Stimulated activated CD8-positive, alpha-beta memory T cell treated with anti-CD3 and anti-CD28 coated beads, Interleukin-12 subunit alpha, Interleukin-12 subunit beta, amount 100 ng/mL, for 1 hour (primary cell): Measurements from ENCODE around the gene RIPOR3.
"Not testable (repeated sequence)": the region's sequence is repeated elsewhere in the genome, so short reads cannot be mapped to it uniquely, and the experiment has no call there.

Experiments used
- DNase-seq: peaks from one replicate; pipeline ENCODE4 v3.0.0-alpha.2; 2020; ENCODE audit warnings: low read depth

RIPOR3 gene

DNA sequence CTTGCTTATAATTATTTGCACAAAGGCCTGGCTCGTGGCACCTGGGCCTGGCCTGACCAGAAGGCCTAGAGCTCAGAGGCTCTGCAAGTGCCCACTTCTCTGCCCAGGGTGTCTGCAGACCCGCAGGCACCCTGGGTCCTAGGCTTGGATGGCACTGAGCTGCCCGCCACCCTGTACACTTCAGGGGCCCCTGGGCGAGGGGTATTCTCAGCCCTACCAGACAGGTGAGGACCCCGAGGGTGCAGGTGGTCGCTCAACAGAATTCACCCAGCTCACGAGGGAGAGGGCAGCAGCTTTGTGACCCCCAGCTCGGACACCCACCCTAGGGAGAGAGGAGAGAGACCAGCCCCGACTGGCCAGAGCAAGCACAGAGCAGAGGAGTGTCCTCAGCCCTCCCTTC lies 83.9 kb downstream of the RIPOR3 start:
- no peak for DNase-seq

DNA sequence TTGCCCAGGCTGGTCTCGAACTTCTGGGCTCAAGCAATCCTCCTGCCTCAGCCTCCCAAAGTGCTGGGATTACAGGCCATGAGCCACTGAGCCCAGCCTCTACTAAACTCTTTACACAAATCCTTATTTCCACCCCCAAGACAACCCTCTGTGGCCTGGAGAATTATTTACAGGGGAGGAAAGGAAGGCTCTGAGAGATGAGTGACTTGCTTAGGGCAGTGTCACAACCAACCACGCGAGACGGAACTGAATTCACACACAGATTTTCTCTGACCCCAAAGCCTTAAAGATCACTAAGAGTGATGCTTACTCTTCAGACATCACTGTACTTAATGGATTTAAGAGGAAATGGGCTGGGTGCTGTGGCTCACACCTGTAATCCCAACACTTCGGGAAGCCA lies 86.2 kb downstream of the RIPOR3 start:
- no peak for DNase-seq

DNA sequence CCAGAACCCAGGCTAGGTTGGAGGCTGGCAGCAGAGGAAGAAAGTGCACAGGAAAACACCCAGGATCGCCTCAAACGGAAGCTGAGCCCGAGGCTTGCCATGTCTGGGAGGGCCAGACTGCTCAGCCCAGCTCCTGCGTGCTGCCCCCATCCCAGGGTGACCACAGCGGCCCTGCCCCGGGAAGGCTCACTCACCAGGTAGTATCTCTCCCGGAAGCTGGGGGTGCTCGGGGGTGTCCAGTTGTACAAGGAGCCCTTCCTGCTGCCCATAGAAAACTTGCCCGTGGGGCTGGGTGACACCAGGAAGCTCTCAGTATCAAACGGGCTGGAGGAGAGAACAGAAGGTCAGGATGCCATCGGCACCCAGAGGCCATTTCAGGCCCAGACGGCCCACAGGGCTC lies 86.9 kb downstream of the RIPOR3 start:
- no peak for DNase-seq

DNA sequence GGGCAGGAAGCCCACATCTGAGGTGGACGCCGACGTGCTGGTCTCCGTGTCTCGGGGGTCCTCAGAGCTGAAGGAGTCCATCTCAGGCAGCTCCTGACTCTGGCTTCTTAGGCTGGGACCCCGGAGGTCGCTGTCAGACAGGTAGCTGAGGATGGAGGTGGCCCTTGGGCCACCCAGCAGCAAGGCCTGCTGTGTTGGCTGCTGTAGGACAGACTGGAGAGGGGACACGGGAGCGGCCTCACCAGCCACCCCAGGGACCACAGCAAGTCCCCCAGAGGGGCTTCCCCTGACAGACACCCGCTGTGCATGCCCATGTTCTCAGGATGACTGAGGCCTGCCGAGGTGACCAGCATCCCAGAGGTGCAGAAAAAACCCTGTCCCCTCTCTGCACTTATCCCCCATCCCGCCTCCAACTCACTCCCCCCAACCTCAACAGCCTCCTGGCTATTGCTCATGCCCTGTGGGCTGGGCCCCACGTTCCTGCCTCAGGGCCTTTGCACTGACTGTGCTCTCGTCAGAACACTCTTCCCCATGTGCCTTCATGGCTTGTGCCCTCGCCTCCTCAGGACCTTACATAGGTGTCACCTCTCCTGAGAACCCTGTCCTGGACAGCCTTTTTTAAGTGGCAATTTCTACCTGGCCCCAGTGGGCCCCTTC lies 88.8 kb downstream of the RIPOR3 start:
- no peak for DNase-seq

DNA sequence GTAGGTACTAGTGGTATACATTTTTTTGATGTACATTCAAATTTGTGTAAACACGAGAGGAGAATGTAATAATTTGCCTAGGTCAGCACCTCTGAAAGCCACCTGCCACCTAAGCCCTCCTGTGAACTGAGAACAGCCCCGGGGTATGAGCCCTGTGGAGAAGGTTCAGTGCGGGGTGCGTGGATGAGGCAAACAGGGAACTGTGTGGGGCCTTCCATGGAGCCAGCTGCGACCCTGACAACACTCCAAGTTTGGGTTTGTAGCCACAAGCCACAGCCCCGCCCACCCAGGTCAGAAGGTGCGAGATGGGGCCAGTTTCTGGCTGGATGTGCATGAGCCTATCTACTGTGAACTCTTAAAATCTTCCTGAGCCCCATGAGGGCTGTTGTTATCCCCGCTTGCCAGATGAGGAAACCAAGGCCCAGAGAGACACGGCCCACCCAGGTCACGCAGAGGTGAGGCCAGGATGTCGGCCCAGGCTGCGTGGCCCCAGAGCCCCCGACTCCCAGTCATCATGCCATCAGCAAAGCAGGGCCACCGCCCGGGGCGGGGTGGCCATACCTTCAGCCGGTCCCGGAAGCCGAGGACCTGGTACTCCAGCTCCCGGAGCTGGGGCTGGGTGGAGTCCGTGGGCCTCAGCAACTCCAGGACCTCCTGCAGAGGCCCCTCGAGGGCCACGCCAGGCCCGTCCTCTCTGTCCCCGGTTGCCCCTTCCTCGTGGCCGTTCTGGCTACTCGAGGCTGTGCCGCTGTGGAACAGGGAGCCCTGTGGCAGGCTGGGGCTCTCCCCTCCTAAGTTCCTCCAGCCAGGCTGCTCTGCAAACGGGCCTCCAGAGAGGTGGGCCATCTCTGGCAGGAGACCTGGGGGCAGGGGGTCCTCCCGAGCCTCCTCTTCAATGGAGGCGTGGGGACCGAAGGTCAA lies 89.6 kb downstream of the RIPOR3 start:
- no peak for DNase-seq

DNA sequence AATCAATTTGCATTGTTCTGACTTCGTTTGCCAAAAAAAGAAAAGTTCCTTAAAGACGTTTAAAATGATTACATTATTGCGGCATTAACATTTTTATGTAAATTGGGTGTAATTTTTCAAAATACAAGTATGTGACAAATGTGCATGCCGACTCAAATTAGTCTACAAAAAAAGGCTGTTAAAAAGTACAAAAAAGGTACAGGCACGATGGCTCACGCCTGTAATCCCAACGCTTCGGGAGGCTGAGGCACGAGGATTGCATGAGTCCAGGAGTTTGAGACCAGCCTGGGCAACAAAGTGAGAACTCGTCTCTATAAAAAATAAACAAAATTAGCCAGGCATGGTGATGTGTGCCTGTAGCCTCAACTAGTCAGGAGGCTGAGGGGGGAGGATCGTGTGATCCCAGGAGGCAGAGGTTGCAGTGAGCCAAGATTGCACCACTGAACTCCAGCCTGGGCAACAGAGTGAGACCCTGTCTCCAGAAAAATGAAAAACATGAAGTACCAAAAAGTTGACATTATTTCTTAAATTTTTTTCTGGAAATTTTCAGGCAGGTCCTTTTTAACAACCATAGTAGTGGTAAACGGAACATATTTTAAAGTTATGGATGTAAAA lies 91.0 kb downstream of the RIPOR3 start:
- no peak for DNase-seq

DNA sequence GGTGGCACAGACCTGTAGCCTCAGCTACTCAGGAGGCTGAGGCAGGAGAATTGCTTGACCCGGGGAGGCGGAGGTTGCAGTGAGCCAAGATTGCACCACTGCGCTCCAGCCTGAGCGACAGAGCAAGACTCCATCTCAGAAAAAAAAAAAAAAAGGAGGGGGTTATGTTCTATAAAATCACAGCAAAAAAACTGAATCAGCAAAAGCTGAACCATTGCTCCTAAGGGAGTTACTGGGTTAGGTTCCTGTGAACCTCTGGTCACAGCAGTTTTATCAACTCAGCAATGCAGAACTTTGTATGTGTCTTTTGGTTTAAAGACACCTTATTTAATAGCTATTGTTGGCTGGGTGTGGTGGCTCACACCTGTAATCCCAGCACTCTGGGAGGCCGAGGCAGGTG lies 92.6 kb downstream of the RIPOR3 start:
- DNase-seq = not testable (repeated sequence)

DNA sequence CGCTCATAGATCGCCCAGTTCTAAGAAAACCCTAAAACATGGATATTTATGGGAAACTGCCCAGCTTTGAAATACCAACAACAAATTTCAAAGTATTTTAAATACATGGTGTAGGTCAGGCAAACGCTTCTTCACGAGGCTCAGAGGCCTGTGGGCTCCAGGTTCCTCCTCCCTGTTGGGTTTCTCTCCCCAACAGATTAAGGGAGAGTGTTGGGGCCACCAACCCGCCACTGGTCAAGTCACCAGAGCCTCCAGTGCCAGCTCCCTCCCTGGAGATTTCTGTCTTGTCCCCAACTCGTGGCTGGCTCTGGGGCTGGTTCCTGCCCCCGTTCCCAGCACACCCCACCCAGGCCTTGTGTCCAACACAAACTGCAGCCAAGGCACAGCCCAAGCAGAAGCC lies 93.3 kb downstream of the RIPOR3 start:
- no peak for DNase-seq

DNA sequence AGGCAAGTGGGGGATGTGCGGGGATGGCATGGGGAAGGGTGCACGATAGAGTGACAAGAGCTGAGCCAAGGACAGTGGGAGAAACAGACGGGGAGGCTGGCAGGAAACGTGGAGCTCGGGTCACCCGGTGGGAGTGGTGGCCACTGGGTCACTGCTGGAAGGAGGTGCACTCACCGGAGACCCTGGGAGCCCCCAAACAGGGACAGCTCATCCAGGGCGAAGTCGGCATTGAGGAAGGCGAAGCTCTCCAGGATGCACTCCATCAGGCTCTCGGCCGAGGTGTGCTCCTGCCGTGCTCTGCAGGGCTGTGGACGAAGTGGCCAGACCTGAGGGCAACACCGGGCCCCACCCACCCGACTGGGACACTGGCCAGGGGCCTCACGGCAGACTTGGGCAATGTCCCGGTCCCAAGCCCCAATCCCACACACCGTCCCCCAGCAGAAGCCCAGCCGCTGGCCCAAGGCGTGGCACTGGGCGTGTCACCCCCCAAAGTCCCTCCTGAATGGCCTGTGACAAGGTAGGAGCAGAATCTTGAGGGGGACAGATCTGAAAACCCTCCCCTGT lies 93.9 kb downstream of the RIPOR3 start:
- DNase-seq = no peak

DNA sequence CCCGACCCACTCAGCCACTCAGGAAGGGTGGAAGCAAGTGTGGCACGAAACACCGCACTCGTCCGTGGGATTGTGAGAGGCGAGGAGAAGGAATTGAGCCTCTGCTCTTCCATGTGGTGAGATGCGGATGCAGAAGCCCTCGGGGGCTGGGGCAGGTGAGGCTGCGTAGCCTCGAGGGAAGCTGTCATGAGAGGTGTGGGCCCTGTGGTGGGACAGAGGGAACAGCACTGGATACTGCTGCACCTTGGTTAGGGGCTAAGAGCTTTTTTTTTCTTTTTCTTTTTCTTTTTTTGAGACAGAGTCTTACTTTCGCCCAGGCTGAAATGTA lies 94.7 kb downstream of the RIPOR3 start:
- no peak for DNase-seq

DNA sequence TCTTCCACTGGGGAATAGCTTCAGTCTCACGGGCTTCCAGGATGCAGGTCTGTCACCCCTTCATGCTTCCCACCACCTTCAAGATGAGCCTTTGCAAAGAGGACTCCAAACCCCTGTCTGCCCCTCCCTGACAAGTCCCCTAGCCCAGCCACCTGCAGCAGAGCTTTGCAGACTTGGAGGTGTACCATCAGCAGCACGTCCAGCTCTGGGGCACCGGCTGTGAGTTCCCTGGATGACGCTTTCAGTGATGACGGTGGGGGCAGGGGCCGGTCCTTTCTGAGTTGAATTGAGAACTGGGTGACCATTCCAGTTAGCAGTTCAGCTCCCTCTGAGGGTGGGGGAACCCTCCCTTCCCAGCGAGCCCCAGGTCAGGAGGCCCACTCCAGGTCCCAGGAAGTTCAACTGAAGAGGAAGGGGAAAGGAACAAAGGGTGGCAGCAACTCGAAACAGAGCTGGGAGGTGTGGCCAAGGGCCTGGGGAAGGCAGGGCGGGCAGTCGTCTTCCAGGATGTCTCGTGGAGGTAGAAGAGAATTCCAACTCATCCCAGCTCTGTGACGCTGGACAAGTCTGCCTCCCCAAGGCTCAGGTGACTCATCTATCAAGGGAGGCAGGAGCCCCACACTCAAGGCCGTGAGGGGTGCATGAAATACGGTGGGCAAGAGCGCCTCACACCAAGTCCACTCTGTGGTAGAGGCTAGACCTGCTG lies 95.2 kb downstream of the RIPOR3 start:
- DNase-seq = no peak

DNA sequence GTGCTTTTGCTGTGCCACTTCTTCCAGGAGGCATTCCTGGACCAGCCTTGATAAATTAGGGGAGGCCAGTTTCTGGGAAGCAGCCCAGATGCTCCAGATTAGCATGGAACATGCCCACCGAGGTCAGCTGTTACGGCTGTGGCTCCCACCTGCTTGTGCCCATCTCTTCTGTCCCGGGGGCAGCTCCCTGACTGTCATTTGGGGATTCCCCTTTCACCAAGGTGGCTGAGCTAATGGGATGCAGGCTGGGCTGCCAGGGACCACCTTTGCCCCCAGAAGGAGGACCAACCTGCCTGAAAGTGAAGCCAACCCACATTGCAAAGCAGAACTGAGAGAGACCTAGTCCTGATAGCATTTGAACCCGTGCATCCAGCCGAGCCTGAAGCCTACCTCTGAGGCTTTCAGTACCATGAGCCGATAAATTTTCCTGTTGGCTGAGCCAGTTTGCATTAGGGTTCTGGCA lies 95.9 kb downstream of the RIPOR3 start:
- DNase-seq = no peak

DNA sequence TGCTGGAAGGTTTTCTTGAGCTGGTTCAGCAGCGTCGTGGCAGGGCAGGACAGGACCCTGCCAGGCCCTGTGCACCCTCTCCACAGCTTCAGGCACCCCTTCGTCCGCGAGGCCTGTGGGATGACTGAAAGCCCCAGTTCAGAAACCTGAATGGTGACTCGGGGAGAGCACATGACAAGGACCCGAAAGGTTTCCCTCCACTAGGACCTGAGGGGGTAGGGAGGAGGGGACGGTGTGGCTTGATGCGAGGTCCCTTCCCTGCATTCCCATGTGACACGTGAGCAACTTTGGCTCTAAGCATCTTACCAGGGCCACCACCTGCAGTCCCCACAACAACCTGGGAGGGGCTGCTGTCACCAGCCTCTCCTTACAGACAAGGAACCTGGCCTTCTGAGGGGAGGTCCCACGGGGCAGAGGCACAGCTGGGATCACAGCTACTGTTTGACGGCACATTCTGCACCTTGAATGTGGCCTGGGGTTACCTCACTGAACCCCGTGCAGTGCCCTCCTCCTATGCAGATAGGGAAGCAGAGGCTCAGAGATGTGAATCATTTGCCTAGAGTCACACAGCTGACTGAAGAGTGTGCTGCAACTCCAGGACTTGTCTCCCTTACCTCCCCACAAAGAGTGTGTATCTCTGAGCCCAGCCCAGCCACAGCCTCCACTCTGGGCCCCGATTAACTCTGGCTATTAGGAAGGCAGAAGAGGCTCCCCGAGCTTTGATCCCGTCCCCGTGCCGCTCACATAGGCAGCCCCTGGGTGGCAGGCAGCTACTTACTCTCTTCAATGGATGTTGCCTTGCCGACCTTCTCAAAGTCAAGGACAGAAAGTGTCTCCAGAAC lies 96.5 kb downstream of the RIPOR3 start:
- DNase-seq = no peak

DNA sequence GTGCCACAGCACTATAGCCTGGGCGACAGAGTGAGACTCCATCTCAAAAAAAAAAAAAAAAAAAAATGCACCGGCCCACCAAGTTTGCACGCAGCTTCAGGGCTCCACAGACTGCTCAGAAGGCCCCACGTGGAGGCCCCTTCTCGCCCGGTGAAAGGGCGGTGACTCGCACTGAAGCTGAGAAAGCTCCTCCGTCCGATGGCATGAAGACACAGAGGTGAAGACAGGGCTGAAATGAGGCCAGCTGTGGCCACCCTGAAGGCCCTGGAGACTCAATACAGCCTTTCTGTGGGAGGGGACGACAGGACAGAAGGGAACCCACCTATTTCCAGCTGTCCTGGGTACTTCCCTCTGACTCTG lies 97.1 kb downstream of the RIPOR3 start:
- DNase-seq = no peak

DNA sequence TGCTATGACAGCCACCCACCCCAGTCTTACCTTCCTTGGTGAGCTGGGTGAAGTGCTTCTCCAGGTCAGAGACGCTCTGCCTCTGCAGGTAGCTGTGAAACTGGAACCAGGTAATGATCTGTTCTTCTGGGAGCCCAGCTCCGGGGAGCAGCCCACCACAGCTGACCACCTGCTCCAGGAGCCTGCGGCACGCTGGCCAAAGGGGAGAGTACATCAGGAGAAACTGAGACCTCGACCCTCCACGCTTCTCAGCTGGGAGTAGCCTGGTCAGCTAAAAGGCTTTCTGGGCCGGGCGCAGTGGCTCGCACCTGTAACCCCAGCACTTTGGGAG lies 98.4 kb downstream of the RIPOR3 start:
- DNase-seq = no peak

DNA sequence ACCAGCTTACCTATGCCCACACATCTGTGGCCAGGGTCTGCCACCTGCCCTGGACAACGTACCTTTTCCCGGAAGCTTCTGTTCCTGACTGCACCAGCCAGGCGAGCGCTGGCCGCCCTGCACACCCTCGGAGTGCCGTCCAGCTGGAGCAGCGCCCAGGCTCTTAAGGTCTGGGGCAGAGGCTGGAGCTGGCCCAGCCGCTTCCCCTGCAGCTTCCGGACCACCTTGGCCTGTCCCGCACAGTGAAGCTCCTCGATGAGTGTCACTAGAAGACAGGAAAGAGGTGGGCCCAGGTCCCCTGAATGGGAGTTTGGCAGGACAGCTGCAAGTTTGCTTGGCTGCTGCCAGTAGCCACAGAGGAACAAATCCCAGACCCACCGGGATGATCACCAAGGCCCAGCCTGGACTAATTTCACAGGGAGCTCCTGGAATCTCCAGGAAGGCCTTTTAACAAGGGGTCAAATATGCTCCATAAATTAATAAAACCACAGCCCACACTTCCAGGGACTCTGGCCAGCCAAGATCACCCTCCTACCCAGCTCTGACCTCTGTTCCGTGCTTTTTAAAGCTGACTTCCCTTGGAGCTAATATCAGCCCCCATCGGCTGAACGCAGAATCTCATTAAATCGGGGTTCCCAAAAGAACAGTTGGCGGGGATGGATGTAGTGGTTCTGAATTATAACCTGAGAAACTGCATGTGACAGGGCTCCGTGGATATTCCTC lies 98.9 kb downstream of the RIPOR3 start:
- no peak for DNase-seq

DNA sequence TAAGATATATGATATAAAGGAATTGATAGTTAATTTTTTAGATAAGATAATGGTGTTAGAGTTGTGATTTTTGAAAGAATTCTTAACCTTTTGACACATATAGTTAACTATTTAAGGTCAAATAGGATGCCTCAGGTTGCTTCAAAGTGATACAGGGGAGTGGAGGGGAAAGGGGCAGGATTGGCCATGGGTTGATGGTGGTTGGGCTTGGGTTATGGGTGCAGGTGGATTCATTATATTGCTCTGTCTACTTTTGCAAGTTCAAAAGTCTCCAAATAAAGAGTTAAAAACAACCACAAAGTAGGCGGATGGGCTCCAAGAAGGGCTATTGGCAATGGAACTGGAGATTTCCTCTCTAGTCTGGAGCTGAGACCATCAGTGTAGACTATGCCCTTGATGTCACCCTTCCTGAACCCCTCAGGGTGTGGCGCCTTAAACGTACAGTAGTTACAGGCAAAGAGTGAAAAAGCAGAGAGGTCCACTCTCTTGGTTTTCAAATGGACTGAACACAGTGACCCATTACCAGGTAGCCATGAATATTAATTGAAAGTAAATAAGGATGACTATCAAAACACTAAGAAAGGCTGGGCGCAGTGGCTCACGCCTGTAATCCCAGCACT lies 100.0 kb downstream of the RIPOR3 start:
- DNase-seq = no peak

DNA sequence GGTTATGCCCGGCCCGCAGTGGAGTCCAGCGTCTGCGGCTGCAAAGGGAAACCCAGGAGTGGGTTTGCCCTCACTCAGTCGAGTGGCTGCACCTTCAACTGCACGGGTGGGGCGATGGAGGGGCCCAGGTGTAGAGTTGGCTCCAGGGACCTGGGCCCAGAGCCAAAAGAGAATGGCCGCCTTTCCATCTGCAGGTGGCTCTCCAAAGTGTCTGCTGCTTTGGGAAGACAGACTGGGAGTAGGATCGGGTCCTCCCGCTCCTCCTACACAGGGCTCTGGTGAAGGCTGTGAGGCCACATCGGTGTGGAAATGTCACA lies 101.0 kb downstream of the RIPOR3 start:
- DNase-seq = no peak

DNA sequence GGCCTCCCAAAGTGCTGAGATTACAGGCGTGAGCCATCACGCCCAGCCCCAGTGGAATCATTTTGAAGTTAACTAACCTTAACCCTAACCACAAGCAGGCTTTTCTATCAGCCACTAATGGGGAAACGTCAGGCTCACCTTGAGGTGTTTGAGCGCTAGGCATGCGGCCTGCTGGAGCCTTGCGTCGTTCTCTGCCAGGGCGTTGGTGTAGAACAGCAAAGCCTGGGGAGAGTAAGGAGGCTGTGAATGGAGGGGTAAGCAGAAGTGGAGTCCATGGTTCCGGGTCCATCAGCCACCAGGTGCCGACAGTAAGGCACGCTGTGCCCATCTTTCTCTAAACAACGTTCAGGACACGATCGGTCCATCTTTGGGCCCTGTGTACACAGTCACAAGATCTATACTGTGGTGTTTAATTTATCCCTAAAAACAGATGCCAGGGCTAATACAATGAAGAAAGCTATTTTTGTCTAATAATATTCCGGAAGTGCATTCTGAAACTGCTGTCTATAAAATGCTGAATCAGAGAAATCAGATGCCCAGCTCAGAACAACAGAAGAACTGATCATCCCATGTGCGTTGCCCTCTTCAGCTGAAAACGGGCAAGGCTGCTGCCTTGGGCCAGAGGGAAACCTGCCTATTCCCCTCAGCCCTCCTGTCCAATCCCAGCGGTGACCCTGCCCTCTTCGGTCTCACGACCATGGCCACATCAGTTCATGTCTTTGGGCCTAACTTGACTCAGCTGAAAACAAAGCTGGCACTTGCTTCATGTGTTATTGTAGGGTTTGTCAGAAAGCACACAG lies 101.6 kb downstream of the RIPOR3 start:
- no peak for DNase-seq
